Sciatic nerve (tissue), 2 donors: ENCODE data around the gene TPT1. TPM values are rescaled to one million over a fixed set of nuclear protein-coding genes. Genes with fewer than 3 reads are reported as not detected.
"Not testable (repeated sequence)": the region's sequence is repeated elsewhere in the genome, so short reads cannot be mapped to it uniquely, and the experiment has no call there.

Experiments used
- ATAC-seq: fragments of 200-7000 bp; cut with Tn5 transposase; one replicate; pipeline ENCODE4 v1.9.1; 2020; ENCODE audit warnings: mild to moderate bottlenecking, moderate library complexity
- DNase-seq: peaks from one replicate; pipeline ENCODE4 v3.0.0-alpha.2; 2020; ENCODE audit warnings: low spot score
- intact Hi-C: fragments of 100-400 bp; cut with DNase I; formaldehyde crosslinking; loops from one replicate; pipeline ENCODE4 v1.14.2; 2022
- total RNA-seq: library from RNA; stranded (reverse); fragmentation: NEBNext Ultra II Directional; extraction: Animal tissue kit (Norgen Biotek cat#: 25700); gene quantifications from one replicate; pipeline ENCODE4 v1.2.1, GENCODE V29; 2021
- donor health status: DM: no; HTN: no; CAD: no.
- donor health status: DM: no; HTN: no; CAD: no.

TPT1 gene
- total RNA-seq, 1 donor from 2014 or later: 3,518 TPM

GRCh38 chr13:45314822-45315221 lies 26.2 kb downstream of the TPT1 start:
- intact Hi-C loops: loop anchor here (5.0 kb wide), 1 partner anchor 273 kb away; no protein-coding TSS in a partner anchor
- ATAC-seq: no peak
- no peak for DNase-seq

GRCh38 chr13:45310341-45311131 lies 30.4 kb downstream of the TPT1 start:
- ATAC-seq (no peak), DNase-seq (no peak)
- intact Hi-C loops: loop anchor here (5.0 kb wide), 1 partner anchor 268 kb away; no protein-coding TSS in a partner anchor

GRCh38 chr13:45306966-45307365 lies 34.0 kb downstream of the TPT1 start:
- intact Hi-C loops: no loop called here
- ATAC-seq (no peak), DNase-seq (no peak)

- intact Hi-C loops: no loop called here
- DNase-seq: no peak
Observed at GRCh38 chr13:45305079-45305478, 35.9 kb downstream of the TPT1 start.

GRCh38 chr13:45303866-45304265 lies 37.1 kb downstream of the TPT1 start:
- DNase-seq (no peak), ATAC-seq (no peak)
- intact Hi-C loops: no loop called here

More at GRCh38 chr13:45305079-45305478, 35.9 kb downstream of the TPT1 start:
- no peak for ATAC-seq

GRCh38 chr13:45303026-45303425 lies 38.0 kb downstream of the TPT1 start:
- ATAC-seq (no peak), DNase-seq (no peak)
- intact Hi-C loops: no loop called here

- no peak for DNase-seq
- no peak for ATAC-seq
- intact Hi-C loops: no loop called here
Observed at GRCh38 chr13:45302507-45302906, 38.5 kb downstream of the TPT1 start.

- intact Hi-C loops: no loop called here
- ATAC-seq: no peak
- DNase-seq: no peak
Observed at GRCh38 chr13:45301263-45301662, 39.7 kb downstream of the TPT1 start.

GRCh38 chr13:45300190-45300985 lies 40.6 kb downstream of the TPT1 start:
- intact Hi-C loops: no loop called here

GRCh38 chr13:45299194-45299593 lies 41.8 kb downstream of the TPT1 start:
- no peak for ATAC-seq
- intact Hi-C loops: no loop called here

More at GRCh38 chr13:45300190-45300985, 40.6 kb downstream of the TPT1 start:
- no peak for ATAC-seq
- DNase-seq: no peak

GRCh38 chr13:45298550-45298949 lies 42.4 kb downstream of the TPT1 start:
- intact Hi-C loops, DNase-seq, ATAC-seq: not testable (repeated sequence)

More at GRCh38 chr13:45299194-45299593, 41.8 kb downstream of the TPT1 start:
- no peak for DNase-seq

GRCh38 chr13:45298206-45298505 lies 42.8 kb downstream of the TPT1 start:
- DNase-seq (no peak), ATAC-seq (no peak)
- intact Hi-C loops: no loop called here

- intact Hi-C loops: no loop called here
- DNase-seq (no peak), ATAC-seq (no peak)
Observed at GRCh38 chr13:45297456-45298205, 43.4 kb downstream of the TPT1 start.

GRCh38 chr13:45296259-45296658 lies 44.7 kb downstream of the TPT1 start:
- ATAC-seq (no peak), DNase-seq (no peak)
- intact Hi-C loops: no loop called here

- intact Hi-C loops: no loop called here
- DNase-seq (no peak), ATAC-seq (peak; percentile 96)
Observed at GRCh38 chr13:45295536-45295935, 45.4 kb downstream of the TPT1 start.

- ATAC-seq (no peak), DNase-seq (no peak)
- intact Hi-C loops: no loop called here
Observed at GRCh38 chr13:45292176-45292575, 48.8 kb downstream of the TPT1 start.

GRCh38 chr13:45289936-45290563 lies 50.9 kb downstream of the TPT1 start:
- DNase-seq (no peak), ATAC-seq (peak; percentile 69)
- intact Hi-C loops: no loop called here
